Lung (tissue), 12 donors: ENCODE data around the gene KCNB1. TPM values are rescaled to one million over a fixed set of nuclear protein-coding genes. Genes with fewer than 3 reads are reported as not detected.

Source experiments
- ATAC-seq: fragments of 200-7000 bp; cut with Tn5 transposase; one replicate; pipeline ENCODE4 v1.9.1; 2020; ENCODE audit warnings: moderate number of reproducible peaks; ENCODE audit not compliant: insufficient read depth, low FRiP score
- DNase-seq, 3 donors: peaks; one replicate each; pipeline ENCODE4 v3.0.0-alpha.2; 2013 to 2017
- H3K27ac ChIP-seq, 2 donors: one replicate each; pipeline ENCODE4 v1.5.1; 2013; ENCODE audit warnings: mild to moderate bottlenecking in 2 of 2, moderate library complexity in 2 of 2, control low read depth in 1 of 2, inconsistent platforms in 1 of 2, low read depth in 1 of 2, low read length in 1 of 2
- H3K27me3 ChIP-seq, 3 donors: one replicate each; pipeline ENCODE4 v1.5.1; 2013; ENCODE audit warnings: low read length in 2 of 3; ENCODE audit not compliant: control insufficient read depth in 3 of 3, insufficient read depth in 3 of 3
- H3K36me3 ChIP-seq, 4 donors: one replicate each; pipeline ENCODE4 v1.5.1; 2013; ENCODE audit warnings: low read length in 4 of 4, mild to moderate bottlenecking in 1 of 4, moderate library complexity in 1 of 4; ENCODE audit not compliant: control insufficient read depth in 4 of 4, insufficient read depth in 4 of 4
- H3K4me1 ChIP-seq, 5 donors: one replicate each; pipeline ENCODE4 v1.5.1; 2013; ENCODE audit warnings: low read length in 5 of 5, mild to moderate bottlenecking in 2 of 5, moderate library complexity in 1 of 5; ENCODE audit not compliant: control insufficient read depth in 5 of 5, insufficient read depth in 5 of 5
- H3K4me3 ChIP-seq: one replicate; pipeline ENCODE4 v1.5.1; 2013; ENCODE audit warnings: mild to moderate bottlenecking, control low read depth, moderate library complexity
- H3K9ac ChIP-seq, 2 donors: one replicate each; pipeline ENCODE4 v1.5.1; 2013; ENCODE audit warnings: low read length in 2 of 2, control low read depth in 1 of 2; ENCODE audit not compliant: insufficient read depth in 1 of 2
- H3K9me3 ChIP-seq, 4 donors: one replicate each; pipeline ENCODE4 v1.5.1; 2013; ENCODE audit warnings: low read length in 3 of 4, mild to moderate bottlenecking in 1 of 4, moderate library complexity in 1 of 4; ENCODE audit not compliant: control insufficient read depth in 4 of 4, insufficient read depth in 3 of 4
- WGBS, 2 donors: extraction: QIAGEN DNeasy Blood & Tissue Kit; methylation state at CpG; one replicate each; pipeline ENCODE4 v1.1.7; 2013; 5-methylcytosine and 5-hydroxymethylcytosine counted together
- polyA plus RNA-seq, 2 donors: library from polyadenylated mRNA; stranded (reverse); fragments of 200-250 nt; gene quantifications; one replicate each; pipeline ENCODE4 v1.2.1, GENCODE V29; 2013
- total RNA-seq, 2 donors: library from RNA; depleted of rRNA in 1 of 2; stranded (reverse); fragments of >200 nt in 1 of 2; gene quantifications; one replicate each; pipeline ENCODE4 v1.2.1, GENCODE V29; 2014 to 2021
- TF ChIP-seq, protein P1 (sequence below): IDR thresholded peaks from 2 replicates; pipeline ENCODE4 v1.5.1; 2012; ENCODE audit warnings: mild to moderate bottlenecking; ENCODE audit errors: control extremely low read depth, extremely low read depth
- donor health status: control.
- donor health status: control.
- donor health status: Bipolar disorder and iron deficiency.
- donor health status: healthy.
- donor health status: DM: yes; HTN: yes; CAD: no.

The KCNB1 gene
- total and polyA plus RNA-seq, 4 donors, result 0.11 to 1.0 (median 0.57) TPM

DNA sequence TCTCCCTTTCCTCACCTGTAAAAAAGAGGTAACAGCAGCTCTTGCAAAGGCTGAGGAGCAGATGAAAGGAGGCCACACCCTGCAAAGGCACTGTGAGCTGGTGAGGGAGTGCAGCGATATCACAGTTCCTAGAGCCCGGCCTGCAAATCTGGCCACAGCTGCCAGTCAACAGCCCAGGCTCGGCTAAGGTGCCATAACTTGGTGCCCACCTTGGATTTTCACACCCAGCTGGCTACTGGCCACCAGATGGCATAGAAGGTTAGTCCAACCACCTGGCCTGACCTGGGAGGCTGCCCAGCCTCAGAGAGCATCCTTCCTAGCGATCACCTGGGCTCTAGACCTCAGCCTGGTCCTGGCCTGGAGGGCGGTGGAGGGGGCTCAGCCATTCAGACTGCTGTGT is 46.8 kb downstream of the KCNB1 start:
- H3K9ac ChIP-seq, result no peak overlapping the region
- H3K9me3 ChIP-seq, result peaks cover 0 to 2% (median 0%) of the 10 kb centered on the region in 4 donors
- no peaks in the 10 kb centered on the region for H3K4me1 ChIP-seq
- H3K4me3 ChIP-seq, result no peak overlapping the region
- no peak overlapping the region for H3K27ac ChIP-seq
- no peaks in the 10 kb centered on the region for H3K36me3 ChIP-seq
- no peak for DNase-seq
- TF ChIP-seq, protein P1, sequence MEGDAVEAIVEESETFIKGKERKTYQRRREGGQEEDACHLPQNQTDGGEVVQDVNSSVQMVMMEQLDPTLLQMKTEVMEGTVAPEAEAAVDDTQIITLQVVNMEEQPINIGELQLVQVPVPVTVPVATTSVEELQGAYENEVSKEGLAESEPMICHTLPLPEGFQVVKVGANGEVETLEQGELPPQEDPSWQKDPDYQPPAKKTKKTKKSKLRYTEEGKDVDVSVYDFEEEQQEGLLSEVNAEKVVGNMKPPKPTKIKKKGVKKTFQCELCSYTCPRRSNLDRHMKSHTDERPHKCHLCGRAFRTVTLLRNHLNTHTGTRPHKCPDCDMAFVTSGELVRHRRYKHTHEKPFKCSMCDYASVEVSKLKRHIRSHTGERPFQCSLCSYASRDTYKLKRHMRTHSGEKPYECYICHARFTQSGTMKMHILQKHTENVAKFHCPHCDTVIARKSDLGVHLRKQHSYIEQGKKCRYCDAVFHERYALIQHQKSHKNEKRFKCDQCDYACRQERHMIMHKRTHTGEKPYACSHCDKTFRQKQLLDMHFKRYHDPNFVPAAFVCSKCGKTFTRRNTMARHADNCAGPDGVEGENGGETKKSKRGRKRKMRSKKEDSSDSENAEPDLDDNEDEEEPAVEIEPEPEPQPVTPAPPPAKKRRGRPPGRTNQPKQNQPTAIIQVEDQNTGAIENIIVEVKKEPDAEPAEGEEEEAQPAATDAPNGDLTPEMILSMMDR, result no peak
- H3K27me3 ChIP-seq, result peaks cover 0 to 7% (median 0%) of the 10 kb centered on the region in 3 donors
- WGBS, 2 donors, result 87 to 88% methylated on average over 5 of the region's 5 CpGs
- ATAC-seq, result no peak

DNA sequence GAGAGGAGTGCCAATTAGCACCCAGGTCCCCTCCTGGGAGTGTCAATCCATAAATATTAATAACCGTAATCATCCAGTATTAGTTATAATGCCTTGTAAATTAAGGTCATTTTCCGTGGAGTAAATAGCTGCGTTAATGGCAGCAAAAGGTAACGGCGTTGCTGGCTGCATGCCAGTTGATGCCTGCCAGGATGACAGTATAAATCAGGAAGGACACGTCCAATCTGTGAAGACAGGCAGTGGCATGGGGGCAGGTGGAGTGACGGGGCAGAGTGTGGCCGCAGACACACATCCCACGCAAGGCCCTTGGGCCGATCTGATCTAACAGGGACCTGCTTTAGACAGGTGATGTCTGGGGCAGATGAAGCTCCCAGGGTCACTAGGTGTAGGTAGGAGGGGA is 49.1 kb downstream of the KCNB1 start:
- H3K27ac ChIP-seq, result no peak overlapping the region
- H3K27me3 ChIP-seq, result peaks cover 0 to 6% (median 0%) of the 10 kb centered on the region in 3 donors
- no peak for ATAC-seq
- no peaks in the 10 kb centered on the region for H3K36me3 ChIP-seq
- WGBS, 2 donors, result 72 to 85% methylated on average over 10 of the region's 10 CpGs
- H3K4me3 ChIP-seq, result no peak overlapping the region
- no peak overlapping the region for H3K9ac ChIP-seq
- no peaks in the 10 kb centered on the region for H3K4me1 ChIP-seq
- TF ChIP-seq, protein P1, result no peak
- H3K9me3 ChIP-seq, result peaks cover 0 to 2% (median 0%) of the 10 kb centered on the region in 4 donors
- DNase-seq, result no peak

DNA sequence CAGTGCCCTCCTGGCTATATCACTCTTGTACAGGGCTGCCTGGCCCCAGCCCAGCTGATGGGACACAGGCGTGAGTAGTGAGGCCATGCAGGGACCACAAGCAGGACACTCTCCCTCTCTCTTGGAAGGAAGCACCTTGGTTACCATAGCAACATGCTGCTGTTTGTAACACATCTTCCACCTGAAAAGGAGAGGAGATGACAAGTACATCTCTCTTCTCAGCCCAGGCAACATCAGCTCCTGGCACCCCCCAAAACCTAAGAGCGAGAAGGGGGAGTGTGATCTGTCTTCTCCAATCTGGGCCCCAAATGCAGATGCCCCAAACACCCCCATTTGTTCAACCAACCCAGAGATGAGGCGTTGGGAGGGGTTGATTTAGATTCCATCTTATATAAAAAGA is 49.9 kb downstream of the KCNB1 start:
- Histone ChIP-seq H3K9me3 (peaks cover 0 to 2% (median 0%) of the 10 kb centered on the region in 4 donors), H3K4me1 (no peaks in the 10 kb centered on the region), H3K27me3 (peaks cover 0 to 6% (median 0%) of the 10 kb centered on the region in 3 donors), H3K27ac (no peak overlapping the region), H3K4me3 (no peak overlapping the region), H3K36me3 (no peaks in the 10 kb centered on the region), H3K9ac (no peak overlapping the region)
- DNase-seq, result no peak
- no peak for ATAC-seq
- TF ChIP-seq, protein P1, result no peak
- 71 to 84% methylated on average over 3 of the region's 3 CpGs for WGBS, 2 donors

DNA sequence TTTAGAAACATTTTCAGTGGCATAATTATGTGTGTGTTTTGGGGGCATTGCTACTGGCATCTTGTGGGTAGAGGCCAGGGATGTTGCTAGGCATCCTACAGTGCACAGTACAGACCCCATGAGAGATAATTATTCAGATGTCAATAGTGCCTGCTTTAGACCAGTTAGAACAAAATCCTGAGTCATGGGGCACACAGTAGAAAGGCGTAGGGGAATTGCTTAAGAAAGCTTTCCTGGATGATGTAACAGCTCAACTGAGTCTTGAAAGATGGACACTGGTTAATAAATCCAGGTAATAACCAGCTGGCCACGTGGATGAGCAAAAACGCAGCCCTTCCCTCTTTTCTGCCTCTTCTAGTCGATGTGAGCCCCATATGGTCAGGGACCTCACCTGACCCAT is 51.1 kb downstream of the KCNB1 start:
- peaks cover 0 to 6% (median 0%) of the 10 kb centered on the region in 3 donors for H3K27me3 ChIP-seq
- ATAC-seq (no peak), DNase-seq (no peak)
- H3K4me1 ChIP-seq, result no peaks in the 10 kb centered on the region
- WGBS, 2 donors, result 48 to 52% methylated on average over 4 of the region's 4 CpGs
- no peak overlapping the region for H3K27ac ChIP-seq
- H3K4me3 ChIP-seq, result no peak overlapping the region
- H3K9ac ChIP-seq, result no peak overlapping the region
- TF ChIP-seq, protein P1, result no peak
- no peaks in the 10 kb centered on the region for H3K9me3 ChIP-seq
- no peaks in the 10 kb centered on the region for H3K36me3 ChIP-seq
